Neural cell (in vitro differentiated cells): Measurements from ENCODE around the gene SMCHD1. TPM values are rescaled to one million over a fixed set of nuclear protein-coding genes. Genes with fewer than 3 reads are reported as not detected.

Source experiments
- H2AFZ ChIP-seq: fragments of 200-600, 300-800 bp; sonication (generic), shearing (Covaris generic); 2 replicates; pipeline ENCODE4 v1.6.0; 2014; ENCODE audit warnings: low read depth, mild to moderate bottlenecking, antibody characterized with exemption, low read length, moderate library complexity
- H3F3A ChIP-seq: fragments of 200-600 bp; shearing (Covaris generic); 2 replicates; pipeline ENCODE4 v1.6.1; 2016; ENCODE audit warnings: mild to moderate bottlenecking, moderate library complexity, mixed read lengths, antibody characterized with exemption, low read length; ENCODE audit not compliant: insufficient read depth, poor library complexity, severe bottlenecking
- H3K27ac ChIP-seq: fragments of 200-600, 300-800 bp; sonication (generic), shearing (Covaris generic); 2 replicates; pipeline ENCODE4 v1.5.1; 2014; ENCODE audit warnings: mild to moderate bottlenecking, low read length, moderate library complexity
- H3K27me3 ChIP-seq: fragments of 300-800, 200-600 bp; sonication (generic), shearing (Covaris generic); 2 replicates; pipeline ENCODE4 v1.6.0; 2014; ENCODE audit warnings: mild to moderate bottlenecking, low read depth, low read length, moderate library complexity; ENCODE audit not compliant: insufficient read depth
- H3K36me3 ChIP-seq: fragments of 300-800, 200-600 bp; sonication (generic), shearing (Covaris generic); 2 replicates; pipeline ENCODE4 v1.5.1; 2014; ENCODE audit warnings: mild to moderate bottlenecking, antibody characterized with exemption, low read length, moderate library complexity; ENCODE audit not compliant: insufficient read depth
- H3K4me2 ChIP-seq: fragments of 300-800, 200-600 bp; sonication (generic), shearing (Covaris generic); 2 replicates; pipeline ENCODE4 v1.6.0; 2014; ENCODE audit warnings: mild to moderate bottlenecking, low read length
- H3K4me3 ChIP-seq: fragments of 300-800, 200-600 bp; sonication (generic), shearing (Covaris generic); 2 replicates; pipeline ENCODE4 v1.5.1; 2014; ENCODE audit warnings: mild to moderate bottlenecking, low read length, moderate library complexity
- H3K79me2 ChIP-seq: fragments of 200-600 bp; shearing (Covaris generic); replicated peaks from 2 replicates; pipeline ENCODE4 v1.6.0; 2014; ENCODE audit warnings: mild to moderate bottlenecking, low read length, moderate library complexity; ENCODE audit not compliant: insufficient read depth
- H3K9ac ChIP-seq: fragments of 300-800, 200-600 bp; sonication (generic), shearing (Covaris generic); 2 replicates; pipeline ENCODE4 v1.6.1; 2016; ENCODE audit warnings: mild to moderate bottlenecking, low read length, mixed read lengths
- H3K9me2 ChIP-seq: fragments of 200-600 bp; shearing (Covaris generic); 2 replicates; pipeline ENCODE4 v1.6.1; 2016; ENCODE audit warnings: mild to moderate bottlenecking, low read length, mixed read lengths; ENCODE audit not compliant: insufficient read depth
- H3K9me3 ChIP-seq: fragments of 200-600, 300-800 bp; sonication (generic), shearing (Covaris generic); 2 replicates; pipeline ENCODE4 v1.6.1; 2016; ENCODE audit warnings: mild to moderate bottlenecking, mixed run types, low read length, moderate library complexity, mixed read lengths
- H4K20me1 ChIP-seq: fragments of 200-600 bp; shearing (Covaris generic); 2 replicates; pipeline ENCODE4 v1.6.1; 2016; ENCODE audit warnings: mild to moderate bottlenecking, mixed run types; ENCODE audit not compliant: insufficient read depth
- CTCF ChIP-seq: fragments of 450-650 bp; IDR thresholded peaks from 2 replicates; pipeline ENCODE4 v1.5.1; 2014; ENCODE audit warnings: antibody characterized with exemption, mild to moderate bottlenecking, moderate library complexity; ENCODE audit not compliant: poor library complexity, severe bottlenecking
- EP300 ChIP-seq: fragments of 450-650 bp; conservative IDR thresholded peaks from 2 replicates; pipeline ENCODE4 v1.6.1; 2014; ENCODE audit warnings: antibody characterized with exemption, mild to moderate bottlenecking, moderate library complexity; ENCODE audit not compliant: poor library complexity, severe bottlenecking
- EZH2 ChIP-seq: fragments of 200-600, 300-800 bp; shearing (Covaris generic), sonication (generic); IDR thresholded peaks from 2 replicates; pipeline ENCODE4 v1.6.1; 2014; ENCODE audit warnings: antibody characterized with exemption, low read length, borderline replicate concordance, mild to moderate bottlenecking; ENCODE audit not compliant: insufficient read depth, poor library complexity, severe bottlenecking
- MXI1 ChIP-seq: fragments of 450-650 bp; conservative IDR thresholded peaks from 2 replicates; pipeline ENCODE4 v1.6.1; 2014; ENCODE audit warnings: antibody characterized with exemption, mild to moderate bottlenecking; ENCODE audit not compliant: poor library complexity, severe bottlenecking
- POLR2AphosphoS5 ChIP-seq: IDR thresholded peaks from 2 replicates; pipeline ENCODE4 v1.6.1; 2012
- RAD21 ChIP-seq: fragments of 450-650 bp; conservative IDR thresholded peaks from 2 replicates; pipeline ENCODE4 v1.6.1; 2014; ENCODE audit warnings: antibody characterized with exemption, mild to moderate bottlenecking, moderate library complexity
- SMC3 ChIP-seq: fragments of 450-650 bp; conservative IDR thresholded peaks from 2 replicates; pipeline ENCODE4 v1.6.1; 2014; ENCODE audit warnings: antibody characterized with exemption, mild to moderate bottlenecking, moderate library complexity; ENCODE audit not compliant: poor library complexity
- TAF1 ChIP-seq: IDR thresholded peaks from 2 replicates; pipeline ENCODE4 v1.6.1; 2012; ENCODE audit warnings: low read depth
- polyA plus RNA-seq: library from polyadenylated mRNA; depleted of rRNA; stranded (reverse); fragments of >200 nt; gene quantifications from 2 replicates; pipeline ENCODE4 v1.2.3, GENCODE V29; 2014
- TF ChIP-seq, protein P1 (sequence below): IDR thresholded peaks from 2 replicates; pipeline ENCODE4 v1.6.1; 2012; ENCODE audit warnings: borderline replicate concordance

The SMCHD1 gene
- polyA plus RNA-seq, 1 donor from 2014 or later: 49.4 TPM

DNA sequence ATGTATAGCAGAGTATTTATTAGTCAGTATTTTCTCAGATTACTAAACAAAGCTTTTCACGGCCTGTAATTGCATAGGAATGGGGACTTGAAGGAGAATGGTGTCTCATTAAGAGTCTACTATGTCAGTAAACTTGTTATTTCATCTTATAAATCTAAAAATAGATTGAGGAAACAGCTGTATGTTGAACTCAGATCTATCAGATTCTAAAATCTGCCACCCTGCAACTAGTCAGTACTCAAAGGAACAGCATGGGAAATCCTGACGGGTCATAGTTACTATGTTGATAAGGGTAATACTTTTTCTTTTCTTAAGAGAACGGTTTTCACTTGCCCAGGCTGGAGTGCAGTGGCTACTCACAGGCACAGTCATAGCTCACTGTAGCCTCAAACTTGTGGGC lies 121.1 kb downstream of the SMCHD1 start:
- H3K79me2 ChIP-seq: no peaks in the 10 kb centered on the region
- H3K27me3 ChIP-seq: no peaks in the 10 kb centered on the region
- H3K36me3 ChIP-seq: peaks cover 10% of the 10 kb centered on the region
- H3K9me3 ChIP-seq: no peaks in the 10 kb centered on the region
- no peak overlapping the region for H3K9ac ChIP-seq
- H4K20me1 ChIP-seq: no peaks in the 10 kb centered on the region
- no peak for TF ChIP-seq MXI1
- TF ChIP-seq EZH2: no peak
- TF ChIP-seq POLR2AphosphoS5: no peak
- TF ChIP-seq TAF1: no peak
- TF ChIP-seq, protein P1, sequence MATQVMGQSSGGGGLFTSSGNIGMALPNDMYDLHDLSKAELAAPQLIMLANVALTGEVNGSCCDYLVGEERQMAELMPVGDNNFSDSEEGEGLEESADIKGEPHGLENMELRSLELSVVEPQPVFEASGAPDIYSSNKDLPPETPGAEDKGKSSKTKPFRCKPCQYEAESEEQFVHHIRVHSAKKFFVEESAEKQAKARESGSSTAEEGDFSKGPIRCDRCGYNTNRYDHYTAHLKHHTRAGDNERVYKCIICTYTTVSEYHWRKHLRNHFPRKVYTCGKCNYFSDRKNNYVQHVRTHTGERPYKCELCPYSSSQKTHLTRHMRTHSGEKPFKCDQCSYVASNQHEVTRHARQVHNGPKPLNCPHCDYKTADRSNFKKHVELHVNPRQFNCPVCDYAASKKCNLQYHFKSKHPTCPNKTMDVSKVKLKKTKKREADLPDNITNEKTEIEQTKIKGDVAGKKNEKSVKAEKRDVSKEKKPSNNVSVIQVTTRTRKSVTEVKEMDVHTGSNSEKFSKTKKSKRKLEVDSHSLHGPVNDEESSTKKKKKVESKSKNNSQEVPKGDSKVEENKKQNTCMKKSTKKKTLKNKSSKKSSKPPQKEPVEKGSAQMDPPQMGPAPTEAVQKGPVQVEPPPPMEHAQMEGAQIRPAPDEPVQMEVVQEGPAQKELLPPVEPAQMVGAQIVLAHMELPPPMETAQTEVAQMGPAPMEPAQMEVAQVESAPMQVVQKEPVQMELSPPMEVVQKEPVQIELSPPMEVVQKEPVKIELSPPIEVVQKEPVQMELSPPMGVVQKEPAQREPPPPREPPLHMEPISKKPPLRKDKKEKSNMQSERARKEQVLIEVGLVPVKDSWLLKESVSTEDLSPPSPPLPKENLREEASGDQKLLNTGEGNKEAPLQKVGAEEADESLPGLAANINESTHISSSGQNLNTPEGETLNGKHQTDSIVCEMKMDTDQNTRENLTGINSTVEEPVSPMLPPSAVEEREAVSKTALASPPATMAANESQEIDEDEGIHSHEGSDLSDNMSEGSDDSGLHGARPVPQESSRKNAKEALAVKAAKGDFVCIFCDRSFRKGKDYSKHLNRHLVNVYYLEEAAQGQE: no peak
- TF ChIP-seq SMC3: no peak
- no peak for TF ChIP-seq RAD21
- no peak for TF ChIP-seq CTCF
- TF ChIP-seq EP300: no peak
- no peak overlapping the region for H3K27ac ChIP-seq
- no peaks in the 10 kb centered on the region for H3K9me2 ChIP-seq
- no peak overlapping the region for H3K4me2 ChIP-seq
- H3F3A ChIP-seq: no peaks in the 10 kb centered on the region
- H2AFZ ChIP-seq: no peak overlapping the region
- no peak overlapping the region for H3K4me3 ChIP-seq

GRCh38 chr18:2777241-2777640 lies 121.7 kb downstream of the SMCHD1 start:
- Histone ChIP-seq H3K4me3 (no peak overlapping the region), H3K79me2 (no peaks in the 10 kb centered on the region), H3F3A (no peaks in the 10 kb centered on the region), H3K9ac (no peak overlapping the region), H3K27me3 (no peaks in the 10 kb centered on the region), H3K36me3 (peaks cover 7% of the 10 kb centered on the region), H2AFZ (no peak overlapping the region), H3K27ac (no peak overlapping the region), H3K9me2 (no peaks in the 10 kb centered on the region), H4K20me1 (no peaks in the 10 kb centered on the region), H3K9me3 (no peaks in the 10 kb centered on the region), H3K4me2 (no peak overlapping the region)
- TF ChIP-seq, protein P1: no peak
- TF ChIP-seq EZH2: no peak
